Right ventricle myocardium inferior (tissue), 1 donor: ENCODE measurements around the gene MAST3. TPM values are rescaled to one million over a fixed set of nuclear protein-coding genes. Genes with fewer than 3 reads are reported as not detected.

ENCODE experiments used
- ATAC-seq: fragments of 200-7000 bp; cut with Tn5 transposase; one replicate; pipeline ENCODE4 v1.9.1; 2020; ENCODE audit warnings: mild to moderate bottlenecking, moderate library complexity
- DNase-seq: peaks from one replicate; pipeline ENCODE4 v3.0.0; 2021; ENCODE audit errors: missing footprints
- intact Hi-C: fragments of 100-400 bp; cut with DNase I; formaldehyde crosslinking; loops from one replicate; pipeline ENCODE4 v1.11.0; 2022
- total RNA-seq: library from RNA; stranded (reverse); fragmentation: NEBNext Ultra II Directional; extraction: Animal tissue kit (Norgen Biotek cat#: 25700); gene quantifications from one replicate; pipeline ENCODE4 v1.2.1, GENCODE V29; 2021
- donor health status: DM: no; HTN: yes; CAD: no; lungs with severe emphysema.

Gene MAST3
- total RNA-seq, 1 donor from 2014 or later = 5.5 TPM

GRCh38 chr19:18122860-18123795 is 25.6 kb downstream of the MAST3 start:
- DNase-seq (peak; percentile 64), ATAC-seq (no peak)
- intact Hi-C loops = no loop called here

GRCh38 chr19:18123819-18124218 is 26.2 kb downstream of the MAST3 start:
- intact Hi-C loops = no loop called here
- ATAC-seq = no peak

GRCh38 chr19:18126097-18126496 is 28.5 kb downstream of the MAST3 start:
- intact Hi-C loops = no loop called here
- ATAC-seq = peak; percentile 9
- DNase-seq = peak; percentile 23

More at GRCh38 chr19:18123819-18124218, 26.2 kb downstream of the MAST3 start:
- DNase-seq = peak; percentile 60

DNA sequence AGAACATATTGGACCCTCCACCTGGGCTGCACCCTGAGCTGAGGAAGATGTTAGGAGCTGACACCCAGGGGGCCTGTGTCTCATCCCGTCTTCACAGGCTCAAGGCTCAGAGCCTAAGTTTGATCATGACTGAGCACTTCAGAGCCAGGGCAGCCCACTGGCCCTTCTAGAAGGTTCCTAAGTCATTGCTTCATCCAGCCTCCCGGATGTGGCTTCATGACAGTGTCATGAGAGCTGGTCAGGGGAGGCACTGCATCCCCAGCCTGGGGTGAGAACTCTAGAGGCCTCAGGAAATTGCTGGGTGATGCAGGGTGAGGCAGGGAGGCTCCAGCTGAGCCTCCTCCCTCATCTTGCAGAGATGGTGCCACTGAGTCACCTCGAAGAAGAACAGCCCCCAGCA is 30.5 kb downstream of the MAST3 start:
- DNase-seq (peak; percentile 54), ATAC-seq (no peak)
- intact Hi-C loops = no loop called here

DNA sequence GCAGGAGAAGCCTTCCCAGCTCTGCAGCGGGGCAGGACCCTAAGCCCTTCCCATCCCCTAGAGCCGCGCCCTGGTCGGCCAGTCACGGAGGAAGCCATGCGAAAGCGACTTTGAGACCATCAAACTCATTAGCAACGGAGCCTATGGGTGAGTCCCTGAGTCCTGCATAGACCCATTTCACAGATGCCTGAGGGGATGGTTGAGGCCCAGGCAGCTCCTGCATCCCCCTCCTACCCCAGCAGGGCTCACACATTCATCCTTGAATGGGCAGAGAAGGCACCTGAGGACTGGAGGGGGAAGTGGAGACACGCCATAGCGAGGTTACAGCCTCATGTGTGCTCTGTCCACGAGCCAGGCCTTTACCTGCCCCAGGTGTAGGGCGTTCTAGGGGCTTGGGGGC is 31.2 kb downstream of the MAST3 start:
- intact Hi-C loops = no loop called here
- ATAC-seq = no peak
- DNase-seq = no peak

- DNase-seq (no peak), ATAC-seq (no peak)
- intact Hi-C loops = no loop called here
These were observed 33.1 kb downstream of the MAST3 start for GRCh38 chr19:18130523-18131242.

- ATAC-seq (no peak), DNase-seq (no peak)
- intact Hi-C loops = no loop called here
These were observed 34.4 kb downstream of the MAST3 start for GRCh38 chr19:18131841-18132596.

DNA sequence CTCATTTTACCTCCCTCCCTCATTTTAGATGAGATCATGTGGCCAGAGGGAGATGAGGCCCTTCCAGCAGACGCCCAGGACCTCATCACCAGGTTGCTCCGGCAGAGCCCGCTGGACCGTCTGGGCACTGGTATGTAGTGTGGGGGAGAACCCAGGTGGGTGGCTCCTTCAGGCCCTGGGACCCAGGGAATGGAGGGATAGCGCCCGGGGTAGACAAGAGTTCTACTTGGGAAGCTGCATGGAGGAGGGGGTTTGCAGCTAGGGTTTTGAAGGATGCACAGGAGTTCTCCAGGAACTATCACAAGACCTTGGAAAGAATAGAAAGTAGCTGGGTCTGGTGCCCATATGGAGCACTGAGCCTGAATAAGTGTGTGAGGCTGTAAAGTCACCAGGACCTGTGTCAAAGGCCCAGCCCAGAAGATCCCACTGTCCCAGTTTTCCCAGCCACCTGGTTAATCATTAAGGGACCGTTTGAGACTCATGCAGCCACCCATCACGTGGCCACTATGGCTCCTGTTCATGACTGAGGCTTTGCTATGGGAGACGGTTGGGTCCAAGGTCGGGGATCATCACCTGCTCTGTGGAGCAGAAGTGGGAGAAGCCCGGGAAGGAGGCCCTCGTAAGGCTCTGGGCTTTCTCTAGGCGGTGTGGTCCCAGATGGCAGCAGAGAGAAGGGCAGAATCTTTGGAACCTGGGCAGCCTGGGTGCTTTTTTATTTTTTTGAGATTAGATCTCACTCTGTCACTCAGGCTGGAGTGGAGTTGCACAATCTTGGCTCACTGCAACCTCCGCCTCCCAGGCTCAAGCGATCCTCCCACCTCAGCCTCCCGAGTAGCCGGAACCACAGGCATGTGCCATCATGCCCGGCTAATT is 38.4 kb downstream of the MAST3 start:
- DNase-seq = no peak
- intact Hi-C loops = no loop called here
- no peak for ATAC-seq

- DNase-seq (no peak), ATAC-seq (no peak)
- intact Hi-C loops = no loop called here
These were observed 39.7 kb downstream of the MAST3 start for GRCh38 chr19:18137242-18137641.

DNA sequence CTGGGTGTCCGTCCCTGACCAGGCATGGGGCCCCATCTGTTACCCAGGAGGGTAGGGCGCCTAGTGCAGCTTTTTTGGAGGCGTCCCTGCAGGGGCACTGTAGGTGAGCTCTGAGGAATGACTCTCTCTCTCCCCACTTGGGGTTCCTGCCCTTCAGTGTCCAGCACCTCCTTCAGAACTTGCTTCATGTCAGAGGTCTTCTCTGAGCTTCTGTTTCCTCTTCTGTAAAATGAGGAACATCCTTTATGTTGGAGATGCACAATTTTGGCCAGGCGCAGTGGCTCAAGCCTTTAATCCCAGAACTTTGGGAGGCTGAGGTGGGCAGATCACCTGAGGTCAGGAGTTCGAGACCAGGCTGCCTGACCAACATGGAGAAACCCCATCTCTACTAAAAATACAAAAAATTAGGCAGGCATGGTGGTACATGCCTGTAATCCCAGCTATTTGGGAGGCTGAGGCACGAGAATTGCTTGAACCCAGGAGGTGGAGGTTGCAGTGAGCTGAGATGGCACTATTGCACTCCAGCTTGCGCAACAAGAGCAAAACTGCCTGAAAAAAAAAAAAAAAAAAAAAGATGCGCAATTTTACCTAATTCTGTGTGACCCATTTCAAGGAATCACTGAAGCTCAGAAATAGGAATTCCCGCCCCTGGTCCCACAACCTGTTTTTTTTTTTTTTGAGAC is 40.2 kb downstream of the MAST3 start:
- intact Hi-C loops = no loop called here

GRCh38 chr19:18140473-18140872 is 42.9 kb downstream of the MAST3 start:
- intact Hi-C loops = no loop called here
- ATAC-seq (no peak), DNase-seq (no peak)

More for the DNA sequence above, 40.2 kb downstream of the MAST3 start:
- DNase-seq (no peak), ATAC-seq (no peak)

GRCh38 chr19:18141031-18141430 is 43.5 kb downstream of the MAST3 start:
- ATAC-seq (no peak), DNase-seq (no peak)
- intact Hi-C loops = no loop called here

GRCh38 chr19:18143902-18144301 is 46.3 kb downstream of the MAST3 start:
- ATAC-seq (no peak), DNase-seq (no peak)
- intact Hi-C loops = no loop called here

- DNase-seq = no peak
- ATAC-seq = no peak
- intact Hi-C loops = no loop called here
These were observed 46.8 kb downstream of the MAST3 start for GRCh38 chr19:18144361-18144760.

DNA sequence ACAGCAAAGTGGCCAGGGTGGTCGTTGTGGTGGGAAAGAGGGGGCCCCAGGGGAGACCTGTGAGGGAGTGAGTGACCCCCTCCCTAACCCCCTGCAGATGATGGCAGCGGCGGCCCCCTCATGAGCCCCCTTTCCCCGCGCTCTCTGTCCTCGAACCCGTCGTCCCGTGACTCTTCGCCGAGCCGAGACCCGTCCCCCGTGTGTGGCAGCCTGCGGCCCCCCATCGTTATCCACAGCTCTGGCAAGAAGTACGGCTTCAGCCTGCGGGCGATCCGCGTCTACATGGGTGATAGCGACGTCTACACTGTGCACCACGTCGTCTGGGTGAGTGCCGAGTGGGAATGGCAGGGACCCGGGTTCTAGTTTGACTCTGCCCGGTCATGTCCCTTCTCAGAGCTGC is 47.3 kb downstream of the MAST3 start:
- intact Hi-C loops = no loop called here
- ATAC-seq = no peak
- no peak for DNase-seq

DNA sequence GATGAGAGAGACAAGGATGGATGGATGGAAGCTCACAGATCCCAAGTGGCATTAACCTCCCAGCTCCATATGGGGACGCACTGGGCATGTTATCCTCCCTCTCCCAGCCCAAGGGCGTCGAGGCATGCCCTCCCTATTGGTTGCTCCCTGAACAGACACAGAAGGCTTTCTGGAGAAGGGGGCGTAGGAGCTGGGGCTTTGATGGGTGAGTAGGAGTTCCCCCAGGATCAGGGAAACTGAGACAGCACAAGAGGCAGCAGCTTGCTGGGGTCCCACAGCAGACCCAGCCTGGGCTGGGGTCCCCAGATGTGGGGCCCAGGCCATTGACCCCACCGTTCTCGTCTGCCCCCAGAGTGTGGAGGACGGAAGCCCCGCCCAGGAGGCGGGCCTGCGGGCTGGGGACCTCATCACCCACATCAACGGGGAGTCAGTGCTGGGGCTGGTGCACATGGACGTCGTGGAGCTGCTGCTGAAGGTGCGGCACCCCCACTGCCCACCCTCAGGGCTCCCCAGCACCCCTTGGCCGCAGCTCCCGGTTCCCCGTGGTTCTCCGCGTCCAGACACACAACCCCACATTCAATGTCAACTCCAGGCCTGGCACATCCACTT is 47.9 kb downstream of the MAST3 start:
- no peak for ATAC-seq
- DNase-seq = no peak
- intact Hi-C loops = no loop called here

GRCh38 chr19:18147396-18147795 is 49.8 kb downstream of the MAST3 start:
- ATAC-seq (no peak), DNase-seq (no peak)
- intact Hi-C loops = no loop called here

DNA sequence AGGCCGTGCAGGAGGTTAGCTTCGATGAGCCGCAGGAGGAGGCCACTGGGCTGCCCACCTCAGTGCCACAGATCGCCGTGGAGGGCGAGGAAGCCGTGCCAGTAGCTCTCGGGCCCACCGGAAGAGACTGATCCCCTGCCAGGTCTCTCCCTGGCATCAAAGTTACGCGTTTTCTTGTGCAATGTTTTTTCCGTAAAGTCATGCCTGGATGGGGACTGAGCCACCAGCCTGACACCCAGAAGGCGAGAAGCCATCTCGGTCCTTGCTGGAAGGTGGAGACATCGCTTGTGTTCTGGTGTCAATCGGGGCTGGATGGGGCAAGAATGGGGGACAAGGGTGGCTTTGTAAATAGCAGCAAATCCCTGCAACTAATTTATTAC is 52.0 kb downstream of the MAST3 start:
- intact Hi-C loops = no loop called here
- ATAC-seq (no peak), DNase-seq (no peak)
